ENCODE measurements around the gene FBXL7.

DNA sequence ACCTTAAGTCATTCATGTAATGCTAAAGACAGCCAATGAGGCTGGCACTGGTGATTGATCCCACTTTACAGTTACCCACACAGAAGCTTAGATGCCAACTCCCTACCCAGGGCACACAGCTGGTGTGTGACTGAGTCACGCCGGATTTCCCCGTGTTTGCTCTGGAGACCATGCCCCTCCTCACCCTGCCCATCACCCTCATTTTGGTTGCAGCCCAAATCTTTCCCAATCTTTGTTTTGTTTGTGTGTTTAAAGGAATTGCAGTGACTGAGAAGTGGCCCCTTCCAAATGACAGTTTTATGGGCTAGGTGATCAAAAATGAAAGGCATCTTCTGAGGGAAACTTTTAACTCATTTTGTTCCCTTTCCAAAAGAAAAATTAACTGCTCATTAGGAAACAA lies 10.9 kb downstream of the FBXL7 start:
- TF ChIP-seq CTCF (IDR thresholded peaks at IDR 0.05; ENCODE audit: insufficient read depth, low read length, poor library complexity, severe bottlenecking): no peak
- no peak for TF ChIP-seq EZH2phosphoT487 (conservative IDR thresholded peaks at IDR 0.05; ENCODE audit: low read length)
